Renal pelvis (tissue), 3 donors: ENCODE data around the gene ALPL. TPM values are rescaled to one million over a fixed set of nuclear protein-coding genes. Genes with fewer than 3 reads are reported as not detected.

Experiments used
- polyA plus RNA-seq, 3 donors: library from polyadenylated mRNA; unstranded; fragments of 120-200 nt; gene quantifications; one replicate each; pipeline ENCODE4 v1.2.1, GENCODE V29; 2013; ENCODE audit not compliant: insufficient read length in 3 of 3

ALPL gene
- polyA plus RNA-seq, 3 donors, result 44.6 to 49.3 (median 45.9) TPM

Other genes starting within 250 kb of the ALPL start
- 10 to 100 TPM; 42.0 to 51.7 (median 46.9) TPM for gene ECE1, start 219.0 kb upstream of the ALPL start, polyA plus RNA-seq
- 10 to 100 TPM; 11.5 to 27.0 (median 21.7) TPM for gene NBPF3, start 69.3 kb upstream of the ALPL start, polyA plus RNA-seq
- 10 to 100 TPM; 20.8 to 23.1 (median 22.5) TPM for gene RAP1GAP, start 159.9 kb downstream of the ALPL start, polyA plus RNA-seq